SK-N-SH treated with all-trans-retinoic acid at 6 μM for 48 hours (cell line): ENCODE data around the gene PLA2G4B.

Source experiments
- GLIS3 ChIP-seq: fragments of 250-450 bp; sonication (Bioruptor Pico); IDR thresholded peaks from 2 replicates; pipeline ENCODE4 v1.5.0; 2020; ENCODE audit warnings: mild to moderate bottlenecking, moderate library complexity
- TCF4 ChIP-seq: fragments of 250-450 bp; sonication (Bioruptor Pico); IDR thresholded peaks from 2 replicates; pipeline ENCODE4 v1.8.0; 2021; ENCODE audit warnings: mild to moderate bottlenecking, moderate library complexity, borderline replicate concordance
- TF ChIP-seq, protein P1 (sequence below): fragments of 250-450 bp; sonication (Bioruptor Pico); IDR thresholded peaks from 2 replicates; pipeline ENCODE4 v1.8.0; 2021; ENCODE audit warnings: low read depth, mild to moderate bottlenecking, moderate library complexity, borderline replicate concordance

DNA sequence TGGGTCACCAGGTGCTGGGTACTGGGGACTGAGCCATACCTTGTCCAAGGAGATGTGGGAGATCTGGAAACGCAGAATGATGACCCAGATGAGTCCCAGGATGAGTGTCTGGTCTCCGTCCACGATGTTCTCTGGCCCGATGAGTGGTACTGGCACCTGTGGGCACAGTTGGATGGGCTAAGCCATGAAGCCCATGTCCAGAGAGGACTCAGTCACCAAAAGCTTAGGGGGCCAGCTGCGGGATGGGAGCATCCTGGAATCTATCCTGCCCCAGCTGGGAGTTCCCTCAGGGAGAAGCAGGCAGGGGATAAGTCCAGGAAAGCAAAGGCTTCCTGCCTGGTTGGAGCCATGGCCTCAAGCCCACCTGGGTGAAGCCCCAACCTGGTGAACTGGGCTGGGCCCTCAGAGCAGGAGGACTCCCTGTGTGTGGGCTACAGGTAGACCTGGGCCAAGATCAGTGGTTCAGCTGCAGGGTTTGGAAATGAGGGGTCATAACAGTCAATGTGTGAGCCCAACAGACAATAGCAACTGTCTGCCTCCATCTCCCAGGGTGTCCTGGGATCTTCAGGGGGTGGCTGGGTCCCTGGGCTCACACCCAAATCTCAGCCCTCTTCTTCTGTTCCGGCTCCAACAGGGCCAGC lies 51.5 kb downstream of the PLA2G4B start:
- TF ChIP-seq, protein P1, sequence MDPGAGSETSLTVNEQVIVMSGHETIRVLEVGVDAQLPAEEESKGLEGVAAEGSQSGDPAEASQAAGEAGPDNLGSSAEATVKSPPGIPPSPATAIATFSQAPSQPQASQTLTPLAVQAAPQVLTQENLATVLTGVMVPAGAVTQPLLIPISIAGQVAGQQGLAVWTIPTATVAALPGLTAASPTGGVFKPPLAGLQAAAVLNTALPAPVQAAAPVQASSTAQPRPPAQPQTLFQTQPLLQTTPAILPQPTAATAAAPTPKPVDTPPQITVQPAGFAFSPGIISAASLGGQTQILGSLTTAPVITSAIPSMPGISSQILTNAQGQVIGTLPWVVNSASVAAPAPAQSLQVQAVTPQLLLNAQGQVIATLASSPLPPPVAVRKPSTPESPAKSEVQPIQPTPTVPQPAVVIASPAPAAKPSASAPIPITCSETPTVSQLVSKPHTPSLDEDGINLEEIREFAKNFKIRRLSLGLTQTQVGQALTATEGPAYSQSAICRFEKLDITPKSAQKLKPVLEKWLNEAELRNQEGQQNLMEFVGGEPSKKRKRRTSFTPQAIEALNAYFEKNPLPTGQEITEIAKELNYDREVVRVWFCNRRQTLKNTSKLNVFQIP (CRISPR knock-in tag), result no peak
- no peak for TF ChIP-seq TCF4 (CRISPR knock-in tag)
- no peak for TF ChIP-seq GLIS3 (CRISPR knock-in tag)
